Trophoblast cell (in vitro differentiated cells and primary cell): ENCODE results near the gene KNOP1.

Experiments used
- DNase-seq, 2 donors: peaks; one replicate each; pipeline ENCODE4 v3.0.0-alpha.2; 2016
- H2AFZ ChIP-seq: 2 replicates; pipeline ENCODE4 v1.6.1; 2013; ENCODE audit warnings: low read length, moderate library complexity, mild to moderate bottlenecking; ENCODE audit not compliant: insufficient read depth, poor library complexity
- H2AK5ac ChIP-seq: 2 replicates; pipeline ENCODE4 v1.6.1; 2013; ENCODE audit warnings: mild to moderate bottlenecking, low read length
- H2BK120ac ChIP-seq: 2 replicates; pipeline ENCODE4 v1.6.1; 2013; ENCODE audit warnings: low read length, mild to moderate bottlenecking, moderate library complexity; ENCODE audit not compliant: insufficient read depth, poor library complexity
- H2BK12ac ChIP-seq: 2 replicates; pipeline ENCODE4 v1.6.1; 2013; ENCODE audit warnings: mild to moderate bottlenecking, low read length, moderate library complexity
- H2BK5ac ChIP-seq: 2 replicates; pipeline ENCODE4 v1.6.1; 2013; ENCODE audit warnings: low read length, low read depth, moderate library complexity, mild to moderate bottlenecking; ENCODE audit not compliant: poor library complexity
- H3K14ac ChIP-seq: 2 replicates; pipeline ENCODE4 v1.6.1; 2013; ENCODE audit warnings: mild to moderate bottlenecking, low read length
- H3K18ac ChIP-seq: 2 replicates; pipeline ENCODE4 v1.6.1; 2013; ENCODE audit warnings: mild to moderate bottlenecking, low read length
- H3K23ac ChIP-seq: 2 replicates; pipeline ENCODE4 v1.6.1; 2013; ENCODE audit warnings: low read length
- H3K27ac ChIP-seq: 2 replicates; pipeline ENCODE4 v1.5.1; 2013; ENCODE audit warnings: low read depth, mild to moderate bottlenecking, inconsistent platforms, low read length, moderate library complexity
- H3K27me3 ChIP-seq: 2 replicates; pipeline ENCODE4 v1.6.1; 2013; ENCODE audit warnings: inconsistent platforms, mild to moderate bottlenecking, low read length, moderate library complexity; ENCODE audit not compliant: insufficient read depth
- H3K36me3 ChIP-seq, 2 experiments: 1 replicate in 1 of 2; 2 replicates in 1 of 2; pipeline ENCODE4 v1.6.1; 2013; ENCODE audit warnings: low read length in 2 of 2, mild to moderate bottlenecking in 2 of 2, moderate library complexity in 1 of 2; ENCODE audit not compliant: insufficient read depth in 2 of 2, control insufficient read depth in 1 of 2
- H3K4ac ChIP-seq: 2 replicates; pipeline ENCODE4 v1.6.1; 2013; ENCODE audit warnings: low read depth, mild to moderate bottlenecking, low read length, moderate library complexity
- H3K4me1 ChIP-seq, 2 experiments: 1 replicate in 1 of 2; 2 replicates in 1 of 2; pipeline ENCODE4 v1.6.1; 2013; ENCODE audit warnings: low read length in 2 of 2, mild to moderate bottlenecking in 2 of 2, moderate library complexity in 1 of 2; ENCODE audit not compliant: insufficient read depth in 2 of 2, control insufficient read depth in 1 of 2
- H3K4me2 ChIP-seq: 2 replicates; pipeline ENCODE4 v1.6.1; 2013; ENCODE audit warnings: inconsistent platforms, mild to moderate bottlenecking, low read length, moderate library complexity
- H3K4me3 ChIP-seq: 2 replicates; pipeline ENCODE4 v1.5.1; 2013; ENCODE audit warnings: mild to moderate bottlenecking, low read depth, low read length, inconsistent platforms
- H3K79me1 ChIP-seq: one replicate; pipeline ENCODE4 v1.6.1; 2013; ENCODE audit warnings: low read length
- H3K79me2 ChIP-seq: 2 replicates; pipeline ENCODE4 v1.6.1; 2013; ENCODE audit warnings: low read length, mild to moderate bottlenecking; ENCODE audit not compliant: control insufficient read depth, insufficient read depth, poor library complexity
- H3K9ac ChIP-seq: 2 replicates; pipeline ENCODE4 v1.6.1; 2013; ENCODE audit warnings: mild to moderate bottlenecking, low read length
- H3K9me3 ChIP-seq: 2 replicates; pipeline ENCODE4 v1.6.1; 2013; ENCODE audit warnings: low read depth, mild to moderate bottlenecking, control low read depth, inconsistent platforms, low read length; ENCODE audit not compliant: insufficient read depth
- H4K12ac ChIP-seq: 2 replicates; pipeline ENCODE4 v1.6.1; 2013; ENCODE audit warnings: low read depth, mild to moderate bottlenecking, low read length, moderate library complexity
- H4K8ac ChIP-seq: 2 replicates; pipeline ENCODE4 v1.6.1; 2013; ENCODE audit warnings: low read depth, mild to moderate bottlenecking, low read length, moderate library complexity
- H4K91ac ChIP-seq: one replicate; pipeline ENCODE4 v1.6.1; 2013; ENCODE audit warnings: low read depth, mild to moderate bottlenecking, low read length, moderate library complexity
- WGBS: extraction: QIAGEN DNeasy Blood & Tissue Kit; methylation state at CpG from one replicate; pipeline ENCODE4 v1.1.7; 2013; ENCODE audit warnings: missing lambda C conversion rate; ENCODE audit not compliant: insufficient read length, insufficient coverage; ENCODE audit errors: extremely low coverage; 5-methylcytosine and 5-hydroxymethylcytosine counted together

The KNOP1 gene

GRCh38 chr16:19690196-19690595 is 27.8 kb downstream of the KNOP1 start:
- Histone ChIP-seq H3K4me3 (no peak overlapping the region), H3K9ac (no peak overlapping the region), H3K4ac (no peak overlapping the region), H3K14ac (no peak overlapping the region), H3K36me3 (peaks cover 10 to 13% of the 10 kb centered on the region in 2 experiments), H3K18ac (no peak overlapping the region), H2BK12ac (no peak overlapping the region), H2AK5ac (peak overlapping the region; percentile 22), H2AFZ (no peak overlapping the region), H3K79me2 (no peaks in the 10 kb centered on the region), H3K27me3 (no peaks in the 10 kb centered on the region), H3K27ac (no peak overlapping the region), H3K4me2 (no peak overlapping the region), H3K4me1 (peaks cover 13 to 17% of the 10 kb centered on the region in 2 experiments), H3K9me3 (peaks cover 1% of the 10 kb centered on the region), H2BK5ac (no peak overlapping the region), H3K23ac (no peak overlapping the region), H4K12ac (peak overlapping the region; percentile 16), H3K79me1 (peaks cover 4% of the 10 kb centered on the region), H2BK120ac (no peak overlapping the region), H4K8ac (no peak overlapping the region), H4K91ac (no peak overlapping the region)
- no CpG with 5 or more reads among the region's 4 CpGs for WGBS
- no peak for DNase-seq

DNA sequence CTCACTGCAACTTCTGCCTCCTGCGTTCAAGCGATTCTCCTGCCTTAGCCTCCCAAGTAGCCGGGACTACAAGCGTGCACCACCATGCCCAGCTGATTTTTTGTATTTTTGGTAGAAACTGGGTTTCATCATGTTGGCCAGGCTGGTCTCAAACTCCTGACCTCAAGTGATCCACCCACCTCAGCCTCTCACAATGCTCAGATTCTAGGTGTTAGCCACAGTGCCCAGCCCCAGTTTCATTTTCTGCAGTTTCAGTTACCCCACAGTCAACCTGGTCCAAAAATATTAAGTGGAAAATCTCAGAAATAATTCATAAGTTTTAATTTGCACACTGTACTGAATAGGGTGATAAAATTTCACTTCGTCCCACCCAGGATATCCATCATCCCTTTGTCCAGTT is 28.7 kb downstream of the KNOP1 start:
- H3K36me3 ChIP-seq = peaks cover 10 to 16% of the 10 kb centered on the region in 2 experiments
- no CpG with 5 or more reads among the region's 5 CpGs for WGBS

GRCh38 chr16:19688396-19689024 is 29.5 kb downstream of the KNOP1 start:
- H4K8ac ChIP-seq = peak overlapping the region; percentile 47
- H4K12ac ChIP-seq = no peak overlapping the region
- peaks cover 4% of the 10 kb centered on the region for H3K79me1 ChIP-seq
- no peak for DNase-seq
- H3K27me3 ChIP-seq = no peaks in the 10 kb centered on the region
- peaks cover 13 to 21% of the 10 kb centered on the region in 2 experiments for H3K36me3 ChIP-seq
- H3K79me2 ChIP-seq = no peaks in the 10 kb centered on the region
- H3K9me3 ChIP-seq = peaks cover 1% of the 10 kb centered on the region
- H3K4me1 ChIP-seq = peaks cover 13 to 17% of the 10 kb centered on the region in 2 experiments
- no peak overlapping the region for H3K14ac ChIP-seq
- H3K23ac ChIP-seq = no peak overlapping the region
- H3K4ac ChIP-seq = no peak overlapping the region
- no peak overlapping the region for H2BK5ac ChIP-seq
- peak overlapping the region; percentile 6 for H3K27ac ChIP-seq
- peak overlapping the region; percentile 8 for H4K91ac ChIP-seq
- H3K4me3 ChIP-seq = no peak overlapping the region
- WGBS = no CpG with 5 or more reads among the region's 18 CpGs
- H2BK12ac ChIP-seq = peak overlapping the region; percentile 33
- H2AFZ ChIP-seq = no peak overlapping the region
- no peak overlapping the region for H2BK120ac ChIP-seq
- no peak overlapping the region for H3K4me2 ChIP-seq
- H3K9ac ChIP-seq = no peak overlapping the region
- H2AK5ac ChIP-seq = no peak overlapping the region
- H3K18ac ChIP-seq = no peak overlapping the region

More for the DNA sequence above, 28.7 kb downstream of the KNOP1 start:
- H4K91ac ChIP-seq = no peak overlapping the region
- peaks cover 4% of the 10 kb centered on the region for H3K79me1 ChIP-seq
- H3K4ac ChIP-seq = no peak overlapping the region
- peaks cover 13 to 17% of the 10 kb centered on the region in 2 experiments for H3K4me1 ChIP-seq
- H3K79me2 ChIP-seq = no peaks in the 10 kb centered on the region
- no peak overlapping the region for H3K27ac ChIP-seq
- no peak overlapping the region for H2BK12ac ChIP-seq
- H4K12ac ChIP-seq = no peak overlapping the region
- H3K9me3 ChIP-seq = peaks cover 1% of the 10 kb centered on the region
- H3K4me2 ChIP-seq = no peak overlapping the region
- H2AK5ac ChIP-seq = no peak overlapping the region
- no peak overlapping the region for H2BK5ac ChIP-seq
- H3K4me3 ChIP-seq = no peak overlapping the region
- DNase-seq = no peak
- no peak overlapping the region for H4K8ac ChIP-seq
- H3K27me3 ChIP-seq = no peaks in the 10 kb centered on the region
- no peak overlapping the region for H3K9ac ChIP-seq
- no peak overlapping the region for H3K14ac ChIP-seq
- no peak overlapping the region for H2BK120ac ChIP-seq
- no peak overlapping the region for H2AFZ ChIP-seq
- H3K23ac ChIP-seq = no peak overlapping the region
- no peak overlapping the region for H3K18ac ChIP-seq

- no peak overlapping the region for H3K23ac ChIP-seq
- peaks cover 17 to 24% of the 10 kb centered on the region in 2 experiments for H3K36me3 ChIP-seq
- H2BK120ac ChIP-seq = no peak overlapping the region
- H3K4me1 ChIP-seq = peaks cover 13 to 17% of the 10 kb centered on the region in 2 experiments
- no peak for DNase-seq
- no peak overlapping the region for H3K9ac ChIP-seq
- H2AK5ac ChIP-seq = no peak overlapping the region
- H2AFZ ChIP-seq = no peak overlapping the region
- H3K4me3 ChIP-seq = no peak overlapping the region
- peaks cover 1% of the 10 kb centered on the region for H3K9me3 ChIP-seq
- no peak overlapping the region for H2BK12ac ChIP-seq
- no peak overlapping the region for H3K18ac ChIP-seq
- H3K79me2 ChIP-seq = no peaks in the 10 kb centered on the region
- peaks cover 4% of the 10 kb centered on the region for H3K79me1 ChIP-seq
- WGBS = no CpG with 5 or more reads among the region's 7 CpGs
- H3K27ac ChIP-seq = peak overlapping the region; percentile 70
- no peak overlapping the region for H3K4ac ChIP-seq
- H3K14ac ChIP-seq = no peak overlapping the region
- no peak overlapping the region for H4K91ac ChIP-seq
- H4K8ac ChIP-seq = no peak overlapping the region
- no peak overlapping the region for H4K12ac ChIP-seq
- peak overlapping the region; percentile 6 for H2BK5ac ChIP-seq
- H3K4me2 ChIP-seq = no peak overlapping the region
- H3K27me3 ChIP-seq = no peaks in the 10 kb centered on the region
Measured at GRCh38 chr16:19687279-19687678, 30.7 kb downstream of the KNOP1 start.
